Measurements from ENCODE around the gene HEATR3.

GRCh38 chr16:50137268-50137667, 71.5 kb downstream of the HEATR3 start:
- no peak for TF ChIP-seq CTCF (IDR thresholded peaks at IDR 0.05; ENCODE audit: low read length)
- TF ChIP-seq EZH2 (IDR thresholded peaks at IDR 0.05; ENCODE audit: borderline replicate concordance, low read length) = no peak
